A549 (cell line): Measurements from ENCODE around the gene CHRNA4.

ENCODE experiments used
- BHLHE40 ChIP-seq: IDR thresholded peaks from 2 replicates; pipeline ENCODE4 v1.6.1; 2012; ENCODE audit warnings: low read depth, low read length, inconsistent platforms
- CBX8 ChIP-seq: fragments of 200-600 bp; sonication (generic); IDR thresholded peaks from 2 replicates; pipeline ENCODE4 v1.6.1; 2016
- CHD2 ChIP-seq: fragments of 150-350 bp; IDR thresholded peaks from 2 replicates; pipeline ENCODE4 v1.6.1; 2014; ENCODE audit warnings: low read length; ENCODE audit not compliant: partially characterized antibody
- CHD4 ChIP-seq: fragments of 200-600 bp; sonication (generic); IDR thresholded peaks from 2 replicates; pipeline ENCODE4 v1.6.1; 2016; ENCODE audit warnings: antibody characterized with exemption, mild to moderate bottlenecking, borderline replicate concordance
- EP300 ChIP-seq, 2 experiments: fragments of >200 bp; sonication (Bioruptor Twin); formaldehyde crosslinking; IDR thresholded peaks; 2 replicates in 1 of 2; 3 replicates in 1 of 2; pipeline ENCODE4 v1.6.1; 2016 to 2017
- JUN ChIP-seq, 2 experiments: fragments of >200 bp; sonication (Bioruptor Twin); formaldehyde crosslinking; IDR thresholded peaks; 2 replicates in 1 of 2; 3 replicates in 1 of 2; pipeline ENCODE4 v1.6.1; 2016 to 2017
- NFE2L2 ChIP-seq: fragments of 150-350 bp; conservative IDR thresholded peaks from 2 replicates; pipeline ENCODE4 v1.6.1; 2014; ENCODE audit warnings: low read length
- POLR2A ChIP-seq: IDR thresholded peaks from 2 replicates; pipeline ENCODE4 v1.6.1; 2012; ENCODE audit warnings: mild to moderate bottlenecking, low read length
- SMC3 ChIP-seq: fragments of >200 bp; sonication (Bioruptor Twin); formaldehyde crosslinking; IDR thresholded peaks from 3 replicates; pipeline ENCODE4 v1.6.1; 2018; ENCODE audit warnings: inconsistent platforms
- SREBF2 ChIP-seq: fragments of 450-650 bp; IDR thresholded peaks from 2 replicates; pipeline ENCODE4 v1.6.1; 2014; ENCODE audit warnings: mild to moderate bottlenecking, moderate library complexity
- ZC3H11A ChIP-seq: fragments of 450-650 bp; IDR thresholded peaks from 2 replicates; pipeline ENCODE4 v1.6.1; 2014; ENCODE audit warnings: antibody characterized with exemption, mild to moderate bottlenecking
- TF ChIP-seq, protein P1 (sequence below): fragments of >200 bp; sonication (Bioruptor Twin); formaldehyde crosslinking; IDR thresholded peaks from 3 replicates; pipeline ENCODE4 v1.5.1; 2016
- TF ChIP-seq, protein P2 (sequence below): fragments of 450-650 bp; IDR thresholded peaks from 2 replicates; pipeline ENCODE4 v1.6.1; 2014; ENCODE audit warnings: antibody characterized with exemption
- TF ChIP-seq, protein P3 (sequence below): fragments of >200 bp; sonication (Bioruptor Twin); formaldehyde crosslinking; IDR thresholded peaks from 3 replicates; pipeline ENCODE4 v1.6.1; 2016

DNA sequence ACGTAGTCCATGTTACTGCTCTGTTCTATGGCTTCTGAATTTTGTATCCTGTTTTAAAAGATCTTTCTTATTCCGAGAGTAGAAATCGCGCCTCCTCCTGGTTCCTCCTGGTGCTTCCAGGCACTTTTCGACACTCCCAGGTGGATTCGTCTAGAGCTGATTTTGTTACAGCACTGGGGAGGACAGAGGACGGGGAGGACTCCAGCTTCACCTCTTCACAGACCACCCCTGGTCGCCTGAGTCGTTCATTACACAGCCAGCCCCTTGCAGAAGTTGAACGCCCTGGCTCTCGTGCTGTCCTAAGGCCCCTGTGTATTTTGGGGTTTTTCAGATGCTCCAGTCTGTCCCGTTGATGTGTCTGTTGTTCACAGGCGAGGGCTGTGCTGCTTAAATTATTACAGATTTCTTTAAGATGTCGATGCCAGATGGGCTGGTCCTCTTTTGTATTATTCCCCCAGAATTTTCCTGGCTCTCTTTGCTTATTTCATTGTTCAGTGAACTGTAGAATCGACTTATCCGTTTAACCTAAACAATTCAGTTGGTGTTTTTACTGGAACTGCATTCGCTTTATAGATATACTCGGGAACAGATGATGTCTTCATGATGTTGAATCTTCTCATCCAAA, 37.7 kb downstream of the CHRNA4 start:
- TF ChIP-seq JUN (IDR thresholded peaks at IDR 0.05) (no peak), CHD4 (no peak), POLR2A (no peak), SREBF2 (no peak), CBX8 (no peak), CHD2 (no peak), SMC3 (no peak), NFE2L2 (no peak), BHLHE40 (no peak), EP300 (IDR thresholded peaks at IDR 0.05) (no peak), ZC3H11A (no peak)
- TF ChIP-seq, protein P1, sequence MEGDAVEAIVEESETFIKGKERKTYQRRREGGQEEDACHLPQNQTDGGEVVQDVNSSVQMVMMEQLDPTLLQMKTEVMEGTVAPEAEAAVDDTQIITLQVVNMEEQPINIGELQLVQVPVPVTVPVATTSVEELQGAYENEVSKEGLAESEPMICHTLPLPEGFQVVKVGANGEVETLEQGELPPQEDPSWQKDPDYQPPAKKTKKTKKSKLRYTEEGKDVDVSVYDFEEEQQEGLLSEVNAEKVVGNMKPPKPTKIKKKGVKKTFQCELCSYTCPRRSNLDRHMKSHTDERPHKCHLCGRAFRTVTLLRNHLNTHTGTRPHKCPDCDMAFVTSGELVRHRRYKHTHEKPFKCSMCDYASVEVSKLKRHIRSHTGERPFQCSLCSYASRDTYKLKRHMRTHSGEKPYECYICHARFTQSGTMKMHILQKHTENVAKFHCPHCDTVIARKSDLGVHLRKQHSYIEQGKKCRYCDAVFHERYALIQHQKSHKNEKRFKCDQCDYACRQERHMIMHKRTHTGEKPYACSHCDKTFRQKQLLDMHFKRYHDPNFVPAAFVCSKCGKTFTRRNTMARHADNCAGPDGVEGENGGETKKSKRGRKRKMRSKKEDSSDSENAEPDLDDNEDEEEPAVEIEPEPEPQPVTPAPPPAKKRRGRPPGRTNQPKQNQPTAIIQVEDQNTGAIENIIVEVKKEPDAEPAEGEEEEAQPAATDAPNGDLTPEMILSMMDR, result no peak; the same call in 1 of the 3 replicates
- TF ChIP-seq, protein P2, sequence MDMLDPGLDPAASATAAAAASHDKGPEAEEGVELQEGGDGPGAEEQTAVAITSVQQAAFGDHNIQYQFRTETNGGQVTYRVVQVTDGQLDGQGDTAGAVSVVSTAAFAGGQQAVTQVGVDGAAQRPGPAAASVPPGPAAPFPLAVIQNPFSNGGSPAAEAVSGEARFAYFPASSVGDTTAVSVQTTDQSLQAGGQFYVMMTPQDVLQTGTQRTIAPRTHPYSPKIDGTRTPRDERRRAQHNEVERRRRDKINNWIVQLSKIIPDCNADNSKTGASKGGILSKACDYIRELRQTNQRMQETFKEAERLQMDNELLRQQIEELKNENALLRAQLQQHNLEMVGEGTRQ, result no peak
- TF ChIP-seq, protein P3, sequence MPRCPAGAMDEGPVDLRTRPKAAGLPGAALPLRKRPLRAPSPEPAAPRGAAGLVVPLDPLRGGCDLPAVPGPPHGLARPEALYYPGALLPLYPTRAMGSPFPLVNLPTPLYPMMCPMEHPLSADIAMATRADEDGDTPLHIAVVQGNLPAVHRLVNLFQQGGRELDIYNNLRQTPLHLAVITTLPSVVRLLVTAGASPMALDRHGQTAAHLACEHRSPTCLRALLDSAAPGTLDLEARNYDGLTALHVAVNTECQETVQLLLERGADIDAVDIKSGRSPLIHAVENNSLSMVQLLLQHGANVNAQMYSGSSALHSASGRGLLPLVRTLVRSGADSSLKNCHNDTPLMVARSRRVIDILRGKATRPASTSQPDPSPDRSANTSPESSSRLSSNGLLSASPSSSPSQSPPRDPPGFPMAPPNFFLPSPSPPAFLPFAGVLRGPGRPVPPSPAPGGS, result no peak
